ENCODE data around the gene SLC24A5.

The SLC24A5 gene

GRCh38 chr15:48120745-48121144 is at the start of gene SLC24A5:
Gene SLC24A5 (plus strand): TSS chr15:48120990. CDS start chr15:48121045, 55 bp downstream.
- DNase-seq (ENCODE audit: low read depth) = no peak

GRCh38 chr15:48072941-48073340 is 47.8 kb upstream of the SLC24A5 start:
- DNase-seq (ENCODE audit: low read depth) = no peak

- DNase-seq (ENCODE audit: low read depth) = no peak
Measured at GRCh38 chr15:48073881-48074280, 46.9 kb upstream of the SLC24A5 start.

GRCh38 chr15:48076454-48076853 is 44.3 kb upstream of the SLC24A5 start:
- DNase-seq (ENCODE audit: low read depth) = no peak

DNA sequence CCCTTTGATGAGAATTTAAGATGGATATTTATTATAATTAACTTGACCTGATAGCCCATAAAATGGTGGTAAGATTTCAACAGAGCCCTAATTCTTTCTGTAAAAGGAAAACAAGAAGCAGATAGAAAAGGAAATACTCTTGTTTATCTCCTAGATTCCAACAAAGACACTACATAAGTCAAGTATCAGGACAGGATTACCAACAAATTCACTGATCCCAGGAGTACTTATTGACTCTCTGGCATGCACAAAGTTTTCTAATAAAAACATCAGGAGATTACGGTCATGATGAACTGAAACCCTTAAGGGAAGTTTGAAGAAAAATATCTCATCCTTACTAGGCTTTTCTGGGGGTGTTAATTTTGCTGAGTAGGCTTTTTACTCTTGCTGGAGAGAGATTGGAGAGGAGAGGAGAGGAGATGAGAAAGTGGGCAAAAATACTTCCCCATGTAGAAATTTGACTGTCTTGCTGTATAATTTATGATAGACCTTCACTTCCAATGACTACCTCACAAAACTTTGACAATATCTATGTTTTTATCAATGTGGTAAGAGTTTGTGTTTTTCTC is 43.1 kb upstream of the SLC24A5 start:
- no peak for DNase-seq (ENCODE audit: low read depth)

- DNase-seq (ENCODE audit: low read depth) = no peak
Measured at GRCh38 chr15:48084759-48085590, 35.8 kb upstream of the SLC24A5 start.

DNA sequence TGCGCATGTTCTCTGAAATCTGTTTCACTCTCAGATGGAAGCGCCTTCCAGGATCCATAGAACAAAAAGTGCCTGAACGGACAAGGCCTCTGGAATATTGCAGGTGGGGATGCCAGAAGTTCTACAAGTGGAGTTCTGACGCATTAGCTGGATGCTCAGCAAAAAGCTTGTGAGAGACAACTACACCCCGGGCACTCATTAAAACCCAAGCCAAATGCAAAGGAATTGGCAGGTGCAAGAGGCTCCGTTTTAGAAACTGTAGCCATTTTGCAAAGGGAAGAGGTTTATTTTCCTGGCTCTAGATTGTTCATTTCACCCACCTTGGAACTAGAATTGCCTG is 35.2 kb upstream of the SLC24A5 start:
- no peak for DNase-seq (ENCODE audit: low read depth)

DNA sequence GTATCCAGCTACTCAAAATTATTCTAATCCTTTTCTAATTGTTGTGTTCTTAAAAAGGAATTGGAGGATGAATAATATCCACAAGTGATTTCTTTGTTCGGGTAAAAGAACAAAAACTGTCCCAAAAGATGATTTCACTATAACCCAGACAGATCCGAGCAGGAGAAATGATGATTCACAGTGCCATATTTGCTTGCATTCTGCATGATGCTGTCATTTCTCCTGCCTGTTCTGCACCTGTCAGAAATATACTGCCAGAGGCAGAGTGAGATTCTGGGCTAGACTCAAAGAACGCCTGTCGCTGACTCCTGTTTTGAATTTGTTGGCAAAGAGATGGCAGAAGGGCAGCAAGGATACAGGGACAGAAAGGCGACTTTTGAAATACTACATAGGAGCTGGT is 34.7 kb upstream of the SLC24A5 start:
- no peak for DNase-seq (ENCODE audit: low read depth)

DNA sequence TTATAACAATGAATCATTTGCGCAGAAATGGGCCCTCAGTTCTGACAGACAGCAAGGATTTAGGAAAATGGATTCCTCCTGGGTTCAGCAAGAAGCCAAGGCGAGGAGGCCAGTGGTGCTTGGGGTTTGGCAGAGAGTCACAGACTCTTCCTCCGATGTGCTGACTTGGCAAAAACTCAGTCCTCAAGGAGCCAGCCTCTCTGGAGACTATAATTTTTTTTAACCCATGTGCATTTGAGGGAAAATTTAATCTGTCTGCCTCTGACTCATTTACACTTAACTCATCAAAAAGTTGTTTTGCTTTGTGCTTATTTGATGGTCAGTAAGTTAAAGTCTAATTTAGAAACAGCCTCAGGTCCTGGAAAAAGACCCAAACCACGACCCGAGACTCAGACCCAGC is 34.2 kb upstream of the SLC24A5 start:
- DNase-seq (ENCODE audit: low read depth) = no peak

GRCh38 chr15:48087844-48088243 is 32.9 kb upstream of the SLC24A5 start:
- no peak for DNase-seq (ENCODE audit: low read depth)

DNA sequence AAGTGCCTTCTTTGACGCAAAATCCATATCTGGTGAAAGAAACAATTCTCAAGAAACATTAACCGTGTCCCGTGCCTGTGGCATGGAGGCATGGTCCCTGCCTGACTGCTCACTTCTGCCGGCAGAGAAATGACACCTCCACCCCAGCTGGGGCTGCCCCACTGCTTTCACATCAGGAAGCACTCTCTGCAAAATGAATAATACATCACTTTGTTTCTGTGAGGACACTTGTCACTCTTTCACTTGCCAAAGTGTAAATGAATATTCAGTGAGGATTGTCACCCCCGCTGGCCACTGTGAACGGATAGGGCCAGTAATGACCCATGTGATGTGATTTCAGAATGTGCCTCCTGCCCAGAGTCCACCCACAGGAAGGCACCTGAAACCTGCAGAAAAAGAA is 31.1 kb upstream of the SLC24A5 start:
- DNase-seq (ENCODE audit: low read depth) = no peak

GRCh38 chr15:48090115-48090514 is 30.7 kb upstream of the SLC24A5 start:
- no peak for DNase-seq (ENCODE audit: low read depth)

GRCh38 chr15:48090666-48091065 is 30.1 kb upstream of the SLC24A5 start:
- DNase-seq (ENCODE audit: low read depth) = no peak

DNA sequence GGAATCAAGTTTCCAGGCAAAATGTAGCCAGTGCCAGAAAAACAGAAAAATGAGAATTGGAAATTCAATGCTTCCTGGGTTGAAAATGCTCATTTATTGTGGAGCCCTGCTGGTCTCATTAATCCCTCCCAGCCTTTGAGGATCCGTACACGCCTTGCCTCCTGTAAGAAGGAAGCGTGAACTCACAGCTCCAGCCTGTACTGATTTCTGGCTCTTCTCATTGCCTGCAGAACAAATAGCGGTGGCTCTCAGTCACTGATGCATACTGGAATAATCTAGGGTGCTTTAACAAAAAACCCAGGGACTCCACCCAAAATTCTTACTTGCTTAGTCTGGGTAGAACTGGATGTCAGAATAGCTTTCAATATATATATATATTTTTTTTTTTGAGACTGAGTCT is 29.3 kb upstream of the SLC24A5 start:
- DNase-seq (ENCODE audit: low read depth) = no peak

- DNase-seq (ENCODE audit: low read depth) = no peak
Measured at GRCh38 chr15:48096355-48096786, 24.4 kb upstream of the SLC24A5 start.

DNA sequence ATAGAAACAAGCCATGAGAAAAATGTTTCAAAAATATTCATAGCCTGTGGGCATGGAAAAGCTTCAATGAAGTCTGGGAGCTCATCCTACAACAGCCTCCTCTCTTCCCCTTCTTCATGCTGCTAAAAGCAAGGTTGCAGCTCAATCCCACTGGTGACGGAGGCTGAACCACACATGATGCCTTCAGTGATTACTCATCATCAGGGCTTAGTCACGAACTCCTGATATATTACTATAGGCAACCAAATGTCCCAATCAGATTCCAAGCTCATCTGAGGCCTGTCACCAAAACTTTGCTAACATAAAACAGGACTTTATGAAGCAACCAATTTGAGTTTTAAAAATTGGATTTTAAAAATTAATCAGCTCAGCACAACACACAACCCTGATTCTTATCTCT is 24.0 kb upstream of the SLC24A5 start:
- DNase-seq (ENCODE audit: low read depth) = no peak

DNA sequence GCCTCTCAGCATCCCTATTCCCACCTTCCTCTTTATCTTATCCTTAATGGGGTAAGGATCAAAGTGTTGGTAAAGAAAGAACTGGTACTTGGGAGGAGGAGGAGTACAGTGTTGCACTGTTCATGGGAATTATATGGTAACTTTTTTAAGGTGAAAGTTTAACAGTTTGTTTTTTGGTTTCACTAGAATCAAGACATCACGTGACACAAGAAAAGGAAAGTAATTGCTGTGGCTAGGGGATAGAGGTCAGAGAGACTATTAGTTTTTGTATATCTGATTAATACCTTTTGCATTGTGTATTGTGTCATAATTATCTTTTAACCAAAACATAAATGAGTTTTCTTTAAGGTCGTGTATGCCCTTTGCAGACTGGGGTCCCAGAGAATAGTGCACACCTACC is 23.5 kb upstream of the SLC24A5 start:
- DNase-seq (ENCODE audit: low read depth) = no peak

- no peak for DNase-seq (ENCODE audit: low read depth)
Measured at GRCh38 chr15:48101376-48101961, 19.3 kb upstream of the SLC24A5 start.

DNA sequence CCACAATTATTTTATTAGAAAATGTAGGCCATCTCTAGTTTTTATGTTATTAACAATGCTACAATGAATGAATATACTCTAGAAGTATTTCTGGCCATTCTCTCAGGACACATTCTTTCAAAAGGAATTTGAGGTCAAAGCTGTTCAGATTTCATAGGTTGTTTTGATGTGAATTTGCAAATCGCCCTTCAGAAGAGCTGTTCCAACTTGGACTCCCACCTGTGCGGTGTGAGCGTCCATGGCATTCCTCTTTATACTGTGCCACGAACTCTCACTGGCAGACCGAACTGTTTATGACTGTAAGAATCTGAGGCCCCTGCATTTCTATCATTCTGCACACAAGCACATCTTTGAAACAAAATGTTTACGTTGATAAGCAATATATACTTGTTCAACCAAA is 18.6 kb upstream of the SLC24A5 start:
- no peak for DNase-seq (ENCODE audit: low read depth)

DNA sequence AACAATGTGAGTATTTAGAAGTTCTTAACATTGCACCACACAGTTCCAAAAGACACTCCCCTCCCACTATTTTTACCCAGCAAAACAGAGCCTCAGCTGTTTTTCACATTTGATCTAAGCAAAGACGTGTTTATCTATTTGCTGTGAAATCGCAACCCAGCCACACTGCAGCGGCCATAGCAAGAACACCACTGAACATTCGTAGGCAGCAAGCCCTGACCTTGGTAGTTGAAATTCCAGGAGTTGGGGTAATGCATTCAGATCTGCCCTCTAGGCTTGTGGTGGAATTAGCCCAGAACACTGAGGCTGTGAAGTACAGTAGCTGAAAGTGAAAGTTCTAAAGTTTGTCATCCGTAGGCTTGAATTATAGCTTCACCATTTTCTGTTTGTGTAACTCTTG is 17.1 kb upstream of the SLC24A5 start:
- no peak for DNase-seq (ENCODE audit: low read depth)

GRCh38 chr15:48105936-48106335 is 14.9 kb upstream of the SLC24A5 start:
- no peak for DNase-seq (ENCODE audit: low read depth)

DNA sequence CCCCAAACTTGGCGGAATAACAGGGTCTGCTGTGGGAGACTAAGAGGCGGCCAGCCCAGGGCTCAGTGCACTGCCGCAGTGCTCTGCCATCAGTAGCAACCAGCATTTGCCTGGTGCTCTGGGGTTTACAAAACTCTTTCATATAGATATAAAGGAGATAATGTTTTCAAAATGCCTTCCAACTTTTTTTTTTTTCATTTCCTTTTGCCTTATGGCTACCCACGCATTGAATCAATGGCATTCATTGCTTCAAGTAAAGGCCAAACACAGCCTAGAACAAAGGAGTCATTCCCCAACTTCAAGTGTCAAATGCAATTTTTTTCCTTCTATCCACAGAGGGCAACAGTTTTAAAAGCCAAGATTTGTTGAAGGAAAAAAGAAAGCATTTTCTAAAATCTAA is 11.6 kb upstream of the SLC24A5 start:
- no peak for DNase-seq (ENCODE audit: low read depth)

- no peak for DNase-seq (ENCODE audit: low read depth)
Measured at GRCh38 chr15:48109856-48110531, 10.8 kb upstream of the SLC24A5 start.
